Measurements from ENCODE around the gene SMAD2.
"Not testable (repeated sequence)": the region's sequence is repeated elsewhere in the genome, so short reads cannot be mapped to it uniquely, and the experiment has no call there.

SMAD2 gene

DNA sequence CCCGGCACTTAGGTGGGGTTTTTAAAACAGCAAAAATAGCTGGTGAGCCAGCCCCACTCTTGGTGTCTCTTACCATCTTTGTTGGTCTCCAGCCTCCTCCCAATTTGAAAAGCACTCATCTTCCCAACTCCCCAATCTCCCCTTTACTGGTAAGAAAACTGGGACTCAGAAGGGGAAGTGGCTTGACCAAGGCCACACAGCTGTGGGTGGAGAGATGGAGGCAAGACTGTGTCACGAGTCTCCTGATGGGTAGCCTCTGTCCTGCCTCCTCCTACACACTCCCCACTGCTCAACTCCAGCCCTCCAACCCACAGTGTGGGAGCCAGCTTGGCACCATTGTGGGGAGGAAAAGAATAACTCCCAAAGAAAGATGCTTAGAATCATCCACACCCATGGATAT lies 140.4 kb downstream of the SMAD2 start:
- Mint-ChIP-seq H3K27ac (no peak overlapping the region), H3K27me3 (peaks cover 17% of the 10 kb centered on the region), H3K9me3 (peaks cover 4% of the 10 kb centered on the region), H3K4me3 (no peak overlapping the region), H3K4me1 (ENCODE audit: low read depth) (no peaks in the 10 kb centered on the region), H3K36me3 (ENCODE audit: low read depth) (no peaks in the 10 kb centered on the region)

DNA sequence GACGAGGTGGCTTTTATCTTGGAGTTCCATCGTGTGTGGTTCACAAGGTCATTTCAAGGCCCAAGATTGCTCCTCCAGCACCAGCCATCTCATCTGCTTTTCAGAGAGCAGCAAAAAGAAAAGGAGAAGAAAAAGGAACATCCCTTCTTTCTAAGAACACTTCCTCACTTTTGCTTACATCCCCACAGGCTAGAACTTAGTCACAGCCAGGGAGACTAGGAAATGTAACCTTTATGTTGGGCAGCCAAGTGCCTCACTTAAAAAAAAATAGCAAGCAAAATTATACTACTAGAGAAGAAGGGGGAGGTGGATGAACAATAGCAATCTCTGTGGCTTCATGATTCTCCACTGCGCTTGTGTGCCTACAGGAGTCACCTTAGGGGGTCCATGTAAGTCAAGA lies 141.8 kb downstream of the SMAD2 start:
- Mint-ChIP-seq H3K9me3 (peaks cover 13% of the 10 kb centered on the region), H3K36me3 (ENCODE audit: low read depth) (no peaks in the 10 kb centered on the region), H3K27me3 (peaks cover 17% of the 10 kb centered on the region), H3K4me1 (ENCODE audit: low read depth) (no peaks in the 10 kb centered on the region), H3K27ac (no peak overlapping the region), H3K4me3 (no peak overlapping the region)

DNA sequence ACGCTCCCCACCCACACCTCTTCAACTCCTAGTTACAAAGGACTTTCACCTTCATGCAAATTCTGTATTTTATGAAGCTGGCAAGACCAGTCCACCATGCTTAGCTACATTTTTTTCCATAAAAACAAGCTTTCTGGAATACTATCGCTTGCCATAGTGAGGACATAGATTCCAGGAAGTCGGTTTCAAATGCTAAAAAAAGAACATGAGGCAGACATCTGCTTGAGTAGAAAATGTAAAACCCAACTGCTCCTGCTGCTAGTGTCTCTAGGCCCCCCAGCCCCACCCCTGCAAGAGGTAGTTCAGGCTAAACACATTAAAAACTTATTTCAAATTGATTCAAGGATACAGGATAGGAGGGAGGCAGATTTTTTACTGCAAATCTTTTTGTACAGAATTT lies 148.9 kb downstream of the SMAD2 start:
- H3K4me1 Mint-ChIP-seq (ENCODE audit: low read depth), result peaks cover 11% of the 10 kb centered on the region
- no peaks in the 10 kb centered on the region for H3K36me3 Mint-ChIP-seq (ENCODE audit: low read depth)
- H3K27me3 Mint-ChIP-seq, result peaks cover 16% of the 10 kb centered on the region
- H3K27ac Mint-ChIP-seq, result no peak overlapping the region
- no peak overlapping the region for H3K4me3 Mint-ChIP-seq
- H3K9me3 Mint-ChIP-seq, result peaks cover 19% of the 10 kb centered on the region

DNA sequence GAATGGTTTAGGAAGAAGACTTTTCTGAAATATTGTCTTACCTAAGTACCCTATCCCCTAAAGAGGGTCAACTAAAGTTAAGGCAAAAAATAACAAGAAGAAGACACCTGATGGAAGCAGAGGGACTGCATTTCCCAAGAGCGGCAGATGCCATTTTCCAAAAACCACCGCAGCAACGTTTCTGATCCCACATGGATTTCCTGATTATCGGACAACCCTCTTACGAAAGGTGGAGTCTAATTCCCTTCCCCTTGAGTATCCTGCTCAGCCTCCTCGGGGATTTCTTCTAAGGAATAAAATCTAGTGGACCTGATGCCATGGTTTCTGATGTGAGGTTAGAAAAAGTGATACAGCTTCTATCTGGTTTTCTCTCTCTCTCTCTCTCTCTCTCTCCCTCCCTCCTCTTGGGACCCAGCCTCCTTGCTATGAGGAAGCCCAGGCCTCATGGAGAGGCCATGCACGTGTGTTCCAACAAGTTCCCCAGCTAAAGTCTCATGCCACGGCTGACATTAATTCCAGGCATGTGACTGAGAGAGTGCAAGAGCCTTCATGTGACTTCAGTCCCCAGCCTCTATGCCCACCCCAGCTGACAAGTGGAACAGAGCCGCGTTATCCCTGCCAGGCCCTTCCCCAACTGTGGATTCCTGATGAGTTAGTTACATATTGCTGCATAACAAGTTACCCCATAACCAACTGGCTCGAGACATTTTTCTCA lies 150.3 kb downstream of the SMAD2 start:
- Mint-ChIP-seq H3K4me3 (no peak overlapping the region), H3K27ac (no peak overlapping the region), H3K27me3 (peaks cover 16% of the 10 kb centered on the region), H3K9me3 (peaks cover 15% of the 10 kb centered on the region), H3K36me3 (ENCODE audit: low read depth) (no peaks in the 10 kb centered on the region), H3K4me1 (ENCODE audit: low read depth) (peaks cover 11% of the 10 kb centered on the region)

DNA sequence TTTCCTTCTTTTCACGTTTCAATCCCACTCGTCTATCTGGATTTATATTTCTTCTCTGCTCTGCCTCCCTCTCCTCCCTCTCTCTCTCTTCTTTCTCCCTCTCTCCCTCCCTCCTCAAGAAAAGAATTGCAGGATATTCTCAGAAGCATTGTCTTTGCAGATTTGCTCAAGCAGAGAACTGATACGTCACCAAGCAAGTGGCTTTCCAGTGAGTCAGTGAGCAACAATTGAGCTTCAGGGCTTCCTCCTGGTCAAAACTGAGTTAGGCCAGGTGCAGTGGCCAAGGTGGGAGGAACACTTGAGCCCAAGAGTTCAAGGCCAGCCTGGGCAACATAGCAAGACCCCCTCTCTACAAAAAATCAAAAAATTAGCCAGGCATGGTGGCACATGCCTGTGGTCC lies 151.1 kb downstream of the SMAD2 start:
- H3K4me1 Mint-ChIP-seq (ENCODE audit: low read depth), result peaks cover 11% of the 10 kb centered on the region
- H3K27ac Mint-ChIP-seq, result no peak overlapping the region
- peaks cover 12% of the 10 kb centered on the region for H3K9me3 Mint-ChIP-seq
- H3K36me3 Mint-ChIP-seq (ENCODE audit: low read depth), result no peaks in the 10 kb centered on the region
- peaks cover 20% of the 10 kb centered on the region for H3K27me3 Mint-ChIP-seq
- H3K4me3 Mint-ChIP-seq, result no peak overlapping the region

DNA sequence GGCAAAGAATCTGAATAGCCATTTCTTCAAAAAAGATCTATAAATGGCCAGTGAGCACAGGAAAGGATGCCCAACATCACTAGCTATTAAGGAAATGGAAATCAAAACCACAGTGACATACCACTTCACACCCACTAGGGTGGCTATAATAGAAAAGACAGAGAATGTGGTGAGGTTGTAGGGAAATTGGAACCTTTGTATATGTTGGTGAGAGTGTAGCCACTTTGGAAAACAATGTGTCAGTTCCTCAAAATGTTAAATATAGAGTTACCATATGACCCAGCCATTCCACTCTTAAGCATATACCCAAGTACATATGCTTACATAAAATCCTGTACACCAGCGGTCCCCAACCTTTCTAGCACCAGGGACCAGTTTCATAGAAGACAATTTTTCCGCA lies 152.8 kb downstream of the SMAD2 start:
- H3K9me3 Mint-ChIP-seq, result peaks cover 6% of the 10 kb centered on the region
- H3K27ac Mint-ChIP-seq, result no peak overlapping the region
- H3K4me1 Mint-ChIP-seq (ENCODE audit: low read depth), result peaks cover 11% of the 10 kb centered on the region
- H3K36me3 Mint-ChIP-seq (ENCODE audit: low read depth), result no peaks in the 10 kb centered on the region
- peaks cover 20% of the 10 kb centered on the region for H3K27me3 Mint-ChIP-seq
- no peak overlapping the region for H3K4me3 Mint-ChIP-seq

DNA sequence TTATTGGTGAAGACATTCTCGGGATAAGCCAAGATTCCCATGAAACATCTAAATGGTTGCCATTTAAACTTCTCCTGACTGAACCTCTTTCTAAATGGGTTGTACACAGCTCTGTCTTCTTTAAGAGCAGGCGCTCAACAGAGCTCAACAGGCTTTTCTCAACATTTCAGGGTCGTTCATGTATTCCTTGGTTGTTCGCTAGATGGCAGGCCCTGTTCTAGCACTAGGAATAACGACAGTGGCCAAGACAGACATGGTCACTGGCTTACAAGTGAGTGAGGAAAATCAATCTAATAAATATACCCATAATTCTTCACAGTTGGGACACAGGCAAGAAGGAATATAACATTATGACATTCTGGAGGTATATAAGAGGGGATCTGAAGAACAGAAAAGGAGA lies 154.5 kb downstream of the SMAD2 start:
- H3K4me3 Mint-ChIP-seq, result no peak overlapping the region
- no peaks in the 10 kb centered on the region for H3K9me3 Mint-ChIP-seq
- H3K27ac Mint-ChIP-seq, result no peak overlapping the region
- H3K36me3 Mint-ChIP-seq (ENCODE audit: low read depth), result no peaks in the 10 kb centered on the region
- peaks cover 12% of the 10 kb centered on the region for H3K27me3 Mint-ChIP-seq
- peaks cover 11% of the 10 kb centered on the region for H3K4me1 Mint-ChIP-seq (ENCODE audit: low read depth)

DNA sequence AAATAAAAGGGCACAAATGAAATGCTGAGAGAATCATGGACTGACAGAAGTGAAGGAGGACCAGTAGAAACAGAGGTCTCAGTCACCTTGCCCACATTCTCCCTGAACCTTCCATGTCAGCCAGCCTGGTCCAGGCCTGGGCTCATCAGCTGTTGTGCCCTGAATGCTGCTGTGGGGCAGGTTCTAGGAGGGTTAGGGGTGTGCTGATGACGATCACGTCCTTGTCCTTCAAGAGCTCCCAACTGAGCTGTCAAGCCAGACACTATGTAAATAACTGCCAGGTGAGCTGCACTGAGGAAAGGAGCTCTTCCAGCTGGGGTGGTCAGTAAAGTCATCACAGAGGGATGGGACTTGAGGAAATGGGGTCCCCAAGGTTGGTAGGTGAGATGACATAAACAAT lies 156.5 kb downstream of the SMAD2 start:
- H3K27ac Mint-ChIP-seq, result no peak overlapping the region
- H3K27me3 Mint-ChIP-seq, result peaks cover 9% of the 10 kb centered on the region
- H3K36me3 Mint-ChIP-seq (ENCODE audit: low read depth), result no peaks in the 10 kb centered on the region
- H3K4me3 Mint-ChIP-seq, result no peak overlapping the region
- H3K9me3 Mint-ChIP-seq, result no peaks in the 10 kb centered on the region
- H3K4me1 Mint-ChIP-seq (ENCODE audit: low read depth), result peaks cover 11% of the 10 kb centered on the region

DNA sequence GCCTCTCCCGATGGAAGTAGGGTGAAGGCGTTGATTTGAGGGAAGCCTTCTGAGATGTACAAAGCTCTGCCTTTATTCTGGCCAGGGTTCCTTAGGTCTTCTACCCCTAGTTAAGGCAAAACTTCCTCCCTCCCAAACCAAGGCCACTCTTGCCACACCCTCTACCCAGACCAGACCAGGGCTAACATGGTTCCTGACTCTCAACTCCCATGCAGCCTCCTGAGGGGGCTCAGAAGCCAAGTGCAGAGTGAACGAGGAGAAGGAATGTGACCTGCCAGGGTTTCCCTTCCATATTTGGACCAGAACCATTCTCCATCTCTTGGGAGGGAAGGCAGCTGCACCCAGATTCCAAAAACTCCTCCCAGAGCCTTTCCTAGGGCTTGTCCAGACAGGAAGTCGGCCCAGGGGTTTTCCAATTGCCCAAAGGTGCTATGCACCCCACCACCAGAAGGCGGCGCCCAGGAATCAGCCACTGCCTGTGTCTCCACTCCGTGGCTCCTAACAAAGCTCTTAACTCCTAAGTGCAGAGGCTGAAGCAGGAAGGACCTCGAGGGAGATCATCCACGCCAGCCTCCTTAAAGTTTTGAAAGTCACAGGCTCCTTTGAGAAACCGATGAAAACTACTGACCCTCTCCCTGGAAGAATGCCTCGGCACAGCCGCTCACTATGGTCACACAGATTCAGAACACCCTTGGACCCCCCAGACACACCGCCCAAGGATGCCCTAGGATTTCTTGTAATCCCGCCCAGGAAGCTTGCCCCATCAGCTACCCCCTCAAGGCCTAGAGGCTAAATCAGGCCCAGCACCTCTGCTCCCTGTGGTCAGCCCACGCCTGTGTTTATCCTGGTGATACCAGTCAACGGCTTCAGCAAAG lies 157.8 kb downstream of the SMAD2 start:
- no peak overlapping the region for H3K27ac Mint-ChIP-seq
- no peak overlapping the region for H3K4me3 Mint-ChIP-seq
- peaks cover 4% of the 10 kb centered on the region for H3K4me1 Mint-ChIP-seq (ENCODE audit: low read depth)
- peaks cover 9% of the 10 kb centered on the region for H3K27me3 Mint-ChIP-seq
- H3K9me3 Mint-ChIP-seq, result no peaks in the 10 kb centered on the region
- H3K36me3 Mint-ChIP-seq (ENCODE audit: low read depth), result no peaks in the 10 kb centered on the region

DNA sequence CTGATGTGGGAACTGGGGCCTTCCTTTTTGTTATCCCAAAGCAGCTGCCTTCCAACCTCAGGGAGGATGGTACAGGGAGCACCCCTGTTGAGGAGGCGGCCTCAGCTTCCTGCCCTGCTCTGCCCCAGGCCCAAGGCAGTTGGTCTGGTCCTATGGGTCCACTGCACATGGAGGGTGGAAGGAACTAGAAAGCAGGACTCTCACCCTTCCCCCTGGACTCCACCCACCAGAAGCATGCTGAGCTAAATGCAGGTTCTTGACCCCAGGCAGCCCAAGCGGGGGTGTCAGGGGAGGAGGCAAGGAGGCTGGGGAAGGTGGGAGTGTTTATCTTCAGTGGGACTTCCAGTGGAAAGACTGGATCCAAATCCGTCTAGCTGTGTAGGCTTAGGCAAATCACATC lies 158.5 kb downstream of the SMAD2 start:
- Mint-ChIP-seq H3K27ac (no peak overlapping the region), H3K9me3 (no peaks in the 10 kb centered on the region), H3K4me1 (ENCODE audit: low read depth) (no peaks in the 10 kb centered on the region), H3K27me3 (peaks cover 9% of the 10 kb centered on the region), H3K36me3 (ENCODE audit: low read depth) (no peaks in the 10 kb centered on the region), H3K4me3 (no peak overlapping the region)

DNA sequence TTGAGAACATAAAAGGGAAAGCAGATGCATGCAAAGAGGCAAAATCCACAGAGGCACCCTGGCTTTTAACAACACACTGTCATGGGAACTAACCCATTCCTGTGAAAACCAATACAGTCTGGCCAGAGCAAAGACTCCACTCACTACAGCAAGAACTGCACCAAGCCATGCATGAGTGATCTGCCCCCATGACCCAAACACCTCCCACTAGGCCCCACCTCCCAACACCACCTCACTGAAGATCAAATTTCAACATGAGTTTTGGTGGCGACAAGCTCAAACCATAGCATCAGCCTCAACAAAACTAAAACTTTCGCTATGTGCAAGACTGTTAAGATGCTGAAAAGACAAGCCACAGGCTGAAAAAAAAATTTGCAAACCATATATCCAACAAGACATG lies 162.8 kb downstream of the SMAD2 start:
- Mint-ChIP-seq H3K36me3 (ENCODE audit: low read depth) (no peaks in the 10 kb centered on the region), H3K27ac (no peak overlapping the region), H3K9me3 (no peaks in the 10 kb centered on the region), H3K27me3 (peaks cover 20% of the 10 kb centered on the region), H3K4me3 (no peak overlapping the region), H3K4me1 (ENCODE audit: low read depth) (no peaks in the 10 kb centered on the region)

DNA sequence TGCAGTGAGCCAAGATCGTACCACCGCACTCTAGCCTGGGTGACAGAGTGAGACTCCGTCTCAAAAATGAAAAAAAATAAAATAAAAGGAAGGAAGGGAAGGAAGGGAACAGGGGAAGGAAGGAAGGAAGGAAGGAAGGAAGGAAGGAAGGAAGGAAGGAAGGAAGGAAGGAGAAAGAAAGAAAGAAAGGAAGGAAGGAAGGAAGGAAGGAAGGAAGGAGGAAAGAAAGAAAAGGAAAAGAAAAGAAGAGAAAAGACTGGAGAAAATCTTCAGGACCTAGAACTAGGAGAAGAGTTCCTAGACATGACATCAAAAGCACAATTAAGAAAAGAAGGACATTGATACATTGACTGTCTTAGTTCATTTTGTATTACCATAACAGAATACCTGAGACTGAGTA lies 163.3 kb downstream of the SMAD2 start:
- not testable (repeated sequence) for H3K36me3 Mint-ChIP-seq (ENCODE audit: low read depth); H3K4me3 Mint-ChIP-seq; H3K27ac Mint-ChIP-seq; H3K4me1 Mint-ChIP-seq (ENCODE audit: low read depth); H3K9me3 Mint-ChIP-seq
- H3K27me3 Mint-ChIP-seq, result peaks cover 25% of the 10 kb centered on the region
